HG03097 (cell line): ENCODE data around the gene LOXL3.
"Not testable (repeated sequence)": the region's sequence is repeated elsewhere in the genome, so short reads cannot be mapped to it uniquely, and the experiment has no call there.

Source experiments
- ATAC-seq: cut with Tn5 transposase; IDR thresholded peaks from one replicate; pipeline ENCODE4 v1.9.1; 2021; ENCODE audit not compliant: unreplicated experiment, low FRiP score

The LOXL3 gene

GRCh38 chr2:74575320-74575719 lies 21.6 kb upstream of the LOXL3 start:
- no peak for ATAC-seq

- no peak for ATAC-seq
These were observed 20.2 kb upstream of the LOXL3 start for GRCh38 chr2:74573747-74574562.

- no peak for ATAC-seq
These were observed 18.6 kb upstream of the LOXL3 start for GRCh38 chr2:74572178-74572925.

- no peak for ATAC-seq
These were observed 17.3 kb upstream of the LOXL3 start for GRCh38 chr2:74571058-74571457.

- ATAC-seq: no peak
These were observed 15.9 kb upstream of the LOXL3 start for GRCh38 chr2:74569686-74570085.

- ATAC-seq: no peak
These were observed 14.1 kb upstream of the LOXL3 start for GRCh38 chr2:74567881-74568280.

- ATAC-seq: no peak
These were observed 13.0 kb upstream of the LOXL3 start for GRCh38 chr2:74566754-74567085.

GRCh38 chr2:74566076-74566753 lies 12.5 kb upstream of the LOXL3 start:
- ATAC-seq: no peak

GRCh38 chr2:74564222-74564621 lies 10.5 kb upstream of the LOXL3 start:
- no peak for ATAC-seq

GRCh38 chr2:74562126-74562775 lies 8.5 kb upstream of the LOXL3 start:
- no peak for ATAC-seq

- not testable (repeated sequence) for ATAC-seq
These were observed 7.3 kb upstream of the LOXL3 start for GRCh38 chr2:74561022-74561421.

- ATAC-seq: no peak
These were observed 6.8 kb upstream of the LOXL3 start for GRCh38 chr2:74560591-74560990.

GRCh38 chr2:74559912-74560311 lies 6.2 kb upstream of the LOXL3 start:
- ATAC-seq: no peak

GRCh38 chr2:74558284-74559230 lies 4.8 kb upstream of the LOXL3 start:
- no peak for ATAC-seq

- no peak for ATAC-seq
These were observed 3.2 kb upstream of the LOXL3 start for GRCh38 chr2:74556831-74557370.

- ATAC-seq: no peak
These were observed 2.4 kb upstream of the LOXL3 start for GRCh38 chr2:74556159-74556558.

GRCh38 chr2:74555610-74556103 lies 1.9 kb upstream of the LOXL3 start:
- ATAC-seq: no peak

- ATAC-seq: no peak
These were observed 1.2 kb upstream of the LOXL3 start for GRCh38 chr2:74554820-74555531.
